WI38 (cell line): ENCODE data around the gene TSHB.

Experiments
- H3K4me3 ChIP-seq: 2 replicates; pipeline ENCODE4 v1.5.1; 2011; ENCODE audit warnings: low read depth, mild to moderate bottlenecking, control low read depth, low read length
- TF ChIP-seq, protein P1 (sequence below): IDR thresholded peaks from 2 replicates; pipeline ENCODE4 v1.5.1; 2012; ENCODE audit warnings: low read depth, mild to moderate bottlenecking, control low read depth, low read length

TSHB gene

DNA sequence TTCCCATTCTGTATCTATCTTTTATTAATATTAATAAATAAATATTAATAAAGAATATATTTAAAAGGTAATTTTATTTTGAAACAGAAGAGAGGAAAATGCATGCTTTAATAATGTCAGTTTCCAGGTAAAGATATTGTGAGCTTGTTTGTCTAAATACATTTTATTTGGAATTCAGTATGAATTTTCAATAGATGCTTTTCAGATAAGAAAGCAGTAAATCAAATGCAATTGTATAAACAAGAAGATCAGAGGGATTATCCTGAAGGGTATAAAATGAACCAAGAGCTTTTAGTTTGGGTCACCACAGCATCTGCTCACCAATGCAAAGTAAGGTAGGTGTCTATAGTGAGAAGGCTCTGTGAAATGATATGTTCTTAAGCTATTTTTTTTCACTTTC is at the start of gene TSHB:
Gene TSHB (plus strand): TSS at position 301 of the 400 bp plus-strand sequence. CDS start 3,537 bp downstream, outside the sequence.
- TF ChIP-seq, protein P1, sequence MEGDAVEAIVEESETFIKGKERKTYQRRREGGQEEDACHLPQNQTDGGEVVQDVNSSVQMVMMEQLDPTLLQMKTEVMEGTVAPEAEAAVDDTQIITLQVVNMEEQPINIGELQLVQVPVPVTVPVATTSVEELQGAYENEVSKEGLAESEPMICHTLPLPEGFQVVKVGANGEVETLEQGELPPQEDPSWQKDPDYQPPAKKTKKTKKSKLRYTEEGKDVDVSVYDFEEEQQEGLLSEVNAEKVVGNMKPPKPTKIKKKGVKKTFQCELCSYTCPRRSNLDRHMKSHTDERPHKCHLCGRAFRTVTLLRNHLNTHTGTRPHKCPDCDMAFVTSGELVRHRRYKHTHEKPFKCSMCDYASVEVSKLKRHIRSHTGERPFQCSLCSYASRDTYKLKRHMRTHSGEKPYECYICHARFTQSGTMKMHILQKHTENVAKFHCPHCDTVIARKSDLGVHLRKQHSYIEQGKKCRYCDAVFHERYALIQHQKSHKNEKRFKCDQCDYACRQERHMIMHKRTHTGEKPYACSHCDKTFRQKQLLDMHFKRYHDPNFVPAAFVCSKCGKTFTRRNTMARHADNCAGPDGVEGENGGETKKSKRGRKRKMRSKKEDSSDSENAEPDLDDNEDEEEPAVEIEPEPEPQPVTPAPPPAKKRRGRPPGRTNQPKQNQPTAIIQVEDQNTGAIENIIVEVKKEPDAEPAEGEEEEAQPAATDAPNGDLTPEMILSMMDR, result no peak
- no peak within 1 kb of the TSS for H3K4me3 ChIP-seq

DNA sequence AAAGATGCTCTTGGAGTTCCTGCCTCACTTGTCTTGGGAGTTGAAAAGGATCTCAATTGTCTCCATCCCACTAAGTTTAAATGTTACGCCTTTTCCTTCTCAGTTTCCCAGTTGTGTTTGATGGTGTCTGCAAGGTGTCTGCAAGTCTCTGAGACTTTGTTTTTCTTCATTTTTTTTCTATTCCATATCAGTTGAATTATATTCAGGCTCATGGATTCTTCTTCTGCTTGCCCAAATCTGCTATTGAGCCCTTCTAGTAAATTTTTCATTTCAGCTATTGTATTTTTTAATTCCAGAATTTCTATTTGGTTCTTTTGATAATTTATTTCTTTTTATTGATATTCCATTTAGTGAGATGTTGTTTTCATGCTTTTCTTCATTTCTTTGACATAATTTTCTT is 47.4 kb upstream of the TSHB start:
- TF ChIP-seq, protein P1, result no peak
- no peak overlapping the region for H3K4me3 ChIP-seq

DNA sequence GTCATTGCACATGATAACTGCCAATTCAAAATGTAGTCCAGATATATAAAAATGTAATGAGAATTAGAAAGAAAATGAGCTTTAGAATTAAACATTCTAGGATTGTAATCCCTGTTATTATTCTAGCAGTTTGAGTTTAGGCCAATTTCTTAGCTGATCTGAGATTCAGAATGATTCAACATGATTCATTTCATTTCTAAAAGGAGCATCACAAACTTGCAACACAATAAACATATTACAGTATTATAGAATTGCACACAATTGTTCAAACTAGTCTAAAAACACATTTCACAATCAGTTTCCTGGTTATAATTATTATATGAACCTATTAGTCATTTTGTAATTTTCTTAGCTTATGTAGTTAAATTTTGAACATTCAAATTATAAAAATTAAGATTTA is 43.3 kb upstream of the TSHB start:
- TF ChIP-seq, protein P1, result no peak
- no peak overlapping the region for H3K4me3 ChIP-seq

DNA sequence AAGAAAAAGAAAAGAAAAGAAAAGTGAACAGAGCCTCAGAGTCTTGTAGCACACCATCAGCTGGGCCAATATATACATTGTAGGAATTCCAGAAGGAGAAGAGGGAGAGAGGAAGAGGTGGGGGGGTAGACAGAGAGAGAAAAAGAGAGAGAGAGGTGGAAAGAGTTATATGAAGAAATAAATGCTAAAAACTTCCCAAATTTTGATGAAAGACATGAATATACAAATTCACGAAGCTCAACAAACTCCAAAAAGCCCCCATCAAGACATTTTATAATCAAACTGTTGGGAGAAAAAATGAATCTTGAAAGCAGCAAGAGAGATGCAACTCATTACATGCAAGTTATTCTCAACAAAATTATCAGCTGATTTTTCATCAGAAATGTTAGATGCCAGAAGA is 41.5 kb upstream of the TSHB start:
- no peak overlapping the region for H3K4me3 ChIP-seq
- TF ChIP-seq, protein P1, result no peak

DNA sequence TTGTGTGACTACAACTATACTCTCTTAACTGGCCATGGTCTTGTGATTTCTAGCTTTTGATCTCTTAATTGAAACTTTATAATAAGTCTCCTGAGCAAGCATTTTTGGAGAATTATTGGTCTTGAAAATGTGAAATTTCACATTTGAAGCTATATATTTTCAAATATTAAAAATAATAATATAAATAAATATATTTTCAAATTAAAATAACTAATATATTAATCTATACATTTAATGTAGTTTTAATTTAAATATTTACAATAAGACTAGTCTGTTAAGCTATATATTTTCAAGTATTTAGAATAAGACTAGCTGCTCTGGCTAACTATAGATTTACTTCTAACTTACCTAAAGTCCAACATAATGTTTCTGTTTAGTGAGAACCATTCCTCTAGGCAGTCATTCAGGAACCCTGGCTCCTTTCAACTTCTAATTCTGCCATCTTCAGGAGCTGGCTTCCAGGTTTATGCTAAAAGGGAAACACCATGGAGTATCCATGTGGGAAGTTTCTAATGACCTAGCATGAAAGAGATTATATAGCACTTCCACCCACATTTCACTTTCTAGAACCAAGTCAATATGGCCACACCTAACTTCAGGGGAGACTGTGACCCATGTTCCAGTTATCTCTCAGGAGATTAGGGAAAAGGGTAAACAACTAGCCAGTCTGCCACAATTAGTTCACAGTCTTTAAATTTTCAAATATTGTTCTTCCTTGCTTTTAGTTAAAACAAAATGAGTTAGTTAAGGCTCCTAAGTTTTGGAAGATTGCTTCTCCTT is 31.9 kb upstream of the TSHB start:
- TF ChIP-seq, protein P1, result no peak
- H3K4me3 ChIP-seq, result no peak overlapping the region

DNA sequence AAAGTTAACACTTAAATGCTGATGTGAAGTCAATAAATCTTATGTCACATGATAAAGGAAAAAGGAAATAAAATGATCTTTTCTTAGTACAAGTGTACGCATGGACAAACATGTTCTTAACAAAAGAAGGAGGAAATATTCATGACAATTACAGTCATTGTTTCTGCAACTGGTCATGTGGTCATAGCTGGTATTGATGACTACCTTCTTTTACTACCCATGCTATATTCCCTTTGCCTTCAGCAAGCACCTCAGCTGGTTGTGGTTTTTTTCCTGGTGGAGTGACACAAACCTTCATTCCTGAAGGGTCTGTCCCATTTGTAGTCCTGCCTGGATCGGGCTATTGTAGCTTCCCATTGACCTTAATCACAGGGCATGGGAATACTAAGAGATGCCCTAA is 23.4 kb upstream of the TSHB start:
- TF ChIP-seq, protein P1, result no peak
- H3K4me3 ChIP-seq, result no peak overlapping the region

DNA sequence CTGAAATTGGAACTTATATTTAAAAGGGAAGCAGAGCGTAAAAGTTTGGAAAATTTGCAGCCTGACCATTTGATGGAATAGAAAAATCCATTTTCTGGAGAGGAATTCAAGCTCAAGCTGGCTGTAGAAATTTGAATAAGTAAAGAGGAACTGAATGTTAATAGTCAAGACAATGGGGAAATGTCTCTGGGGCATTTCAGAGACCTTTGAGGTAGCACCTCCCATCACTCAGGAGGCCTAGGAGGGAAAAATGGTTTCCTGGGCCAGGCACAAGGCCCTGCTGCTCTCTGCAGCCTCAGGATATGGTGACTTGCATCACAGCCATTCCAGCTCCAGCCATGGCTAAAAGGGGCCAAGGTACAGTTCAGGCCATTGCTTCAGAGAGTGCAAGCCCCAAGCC is 17.6 kb upstream of the TSHB start:
- no peak overlapping the region for H3K4me3 ChIP-seq
- TF ChIP-seq, protein P1, result no peak
